Activated T-cell treated with anti-CD3 and anti-CD28 coated beads, Interleukin-2, amount 50 U/mL, for 4 hours (primary cell): Measurements from ENCODE around the gene CMTM3. TPM values are rescaled to one million over a fixed set of nuclear protein-coding genes. Genes with fewer than 3 reads are reported as not detected.
A peak's percentile ranks its signal among the peaks of the same experiment; 100 is the strongest.
"Not testable (repeated sequence)": the region's sequence is repeated elsewhere in the genome, so short reads cannot be mapped to it uniquely, and the experiment has no call there.

ENCODE experiments used
- ATAC-seq, 2 donors: fragments of 200-7000 bp; cut with Tn5 transposase; one replicate each; pipeline ENCODE4 v1.10.0; 2021
- DNase-seq: peaks from one replicate; pipeline ENCODE4 v3.0.0-alpha.2; 2020
- H3K27me3 Mint-ChIP-seq: one replicate; pipeline ENCODE4 v1.8.0; 2021; ENCODE audit warnings: low read depth, mixed read lengths
- H3K36me3 Mint-ChIP-seq: one replicate; pipeline ENCODE4 v1.8.0; 2022; ENCODE audit warnings: mixed read lengths; ENCODE audit not compliant: insufficient read depth
- H3K4me1 Mint-ChIP-seq: one replicate; pipeline ENCODE4 v1.8.0; 2021; ENCODE audit warnings: low read depth, mixed read lengths
- H3K4me3 Mint-ChIP-seq: one replicate; pipeline ENCODE4 v1.8.0; 2021; ENCODE audit warnings: mild to moderate bottlenecking, moderate library complexity, mixed read lengths
- H3K9me3 Mint-ChIP-seq: one replicate; pipeline ENCODE4 v1.8.0; 2021; ENCODE audit warnings: mixed read lengths
- total RNA-seq, 3 donors: library from RNA; stranded (reverse); gene quantifications; one replicate each; pipeline ENCODE4 v1.2.1, GENCODE V29; 2021

Gene CMTM3
- total RNA-seq, 3 donors from 2014 or later: 49.3 to 53.0 (median 51.4) TPM

GRCh38 chr16:66594739-66595138, 9.8 kb upstream of the CMTM3 start:
- Mint-ChIP-seq H3K27me3 (no peaks in the 10 kb centered on the region), H3K36me3 (no peaks in the 10 kb centered on the region), H3K9me3 (no peaks in the 10 kb centered on the region), H3K4me1 (peaks cover 28% of the 10 kb centered on the region), H3K4me3 (no peak overlapping the region)
- DNase-seq: no peak
- no peak for ATAC-seq

GRCh38 chr16:66596559-66596958, 7.9 kb upstream of the CMTM3 start:
- H3K4me3 Mint-ChIP-seq, ATAC-seq, H3K27me3 Mint-ChIP-seq, H3K36me3 Mint-ChIP-seq, DNase-seq, H3K9me3 Mint-ChIP-seq: not testable (repeated sequence)
- peaks cover 23% of the 10 kb centered on the region for H3K4me1 Mint-ChIP-seq

GRCh38 chr16:66596986-66597848, 7.3 kb upstream of the CMTM3 start:
- DNase-seq: no peak
- H3K9me3 Mint-ChIP-seq: peaks cover 4% of the 10 kb centered on the region

GRCh38 chr16:66598111-66598510, 6.4 kb upstream of the CMTM3 start:
- Mint-ChIP-seq H3K4me3 (no peak overlapping the region), H3K9me3 (peaks cover 4% of the 10 kb centered on the region), H3K36me3 (no peaks in the 10 kb centered on the region), H3K27me3 (no peaks in the 10 kb centered on the region), H3K4me1 (peaks cover 27% of the 10 kb centered on the region)
- ATAC-seq: peak; percentile 22 to 47
- no peak for DNase-seq

More at GRCh38 chr16:66596986-66597848, 7.3 kb upstream of the CMTM3 start:
- H3K27me3 Mint-ChIP-seq: no peaks in the 10 kb centered on the region
- no peak overlapping the region for H3K4me3 Mint-ChIP-seq
- H3K36me3 Mint-ChIP-seq: no peaks in the 10 kb centered on the region
- ATAC-seq: peak; percentile 50 to 67
- H3K4me1 Mint-ChIP-seq: peaks cover 23% of the 10 kb centered on the region

GRCh38 chr16:66599726-66600125, 4.8 kb upstream of the CMTM3 start:
- no peak for ATAC-seq
- Mint-ChIP-seq H3K4me1 (peaks cover 33% of the 10 kb centered on the region), H3K4me3 (no peak overlapping the region), H3K27me3 (no peaks in the 10 kb centered on the region), H3K9me3 (peaks cover 4% of the 10 kb centered on the region), H3K36me3 (no peaks in the 10 kb centered on the region)
- DNase-seq: no peak

GRCh38 chr16:66600477-66600876, 4.0 kb upstream of the CMTM3 start:
- H3K4me1 Mint-ChIP-seq: peaks cover 33% of the 10 kb centered on the region
- no peaks in the 10 kb centered on the region for H3K27me3 Mint-ChIP-seq
- no peak overlapping the region for H3K4me3 Mint-ChIP-seq
- ATAC-seq (no peak), DNase-seq (no peak)
- H3K36me3 Mint-ChIP-seq: no peaks in the 10 kb centered on the region
- peaks cover 4% of the 10 kb centered on the region for H3K9me3 Mint-ChIP-seq

- peaks cover 41% of the 10 kb centered on the region for H3K4me1 Mint-ChIP-seq
- H3K4me3 Mint-ChIP-seq: no peak overlapping the region
- ATAC-seq (no peak), DNase-seq (no peak)
- H3K36me3 Mint-ChIP-seq: no peaks in the 10 kb centered on the region
- no peaks in the 10 kb centered on the region for H3K27me3 Mint-ChIP-seq
- peaks cover 4% of the 10 kb centered on the region for H3K9me3 Mint-ChIP-seq
Observed at GRCh38 chr16:66601471-66601870, 3.0 kb upstream of the CMTM3 start.

GRCh38 chr16:66603537-66604375, 748 bp upstream of the CMTM3 start:
- peak; percentile 48 for DNase-seq
- ATAC-seq: peak; percentile 44 to 48
- Mint-ChIP-seq H3K4me3 (peak overlapping the region; percentile 82), H3K36me3 (no peaks in the 10 kb centered on the region), H3K9me3 (peaks cover 4% of the 10 kb centered on the region), H3K27me3 (no peaks in the 10 kb centered on the region), H3K4me1 (peaks cover 45% of the 10 kb centered on the region)

GRCh38 chr16:66605177-66605978, 874 bp downstream of the CMTM3 start:
- ATAC-seq: peak; percentile 23 to 31
- Mint-ChIP-seq H3K4me3 (peak overlapping the region; percentile 76), H3K4me1 (peaks cover 41% of the 10 kb centered on the region), H3K36me3 (peaks cover 7% of the 10 kb centered on the region), H3K9me3 (peaks cover 4% of the 10 kb centered on the region), H3K27me3 (no peaks in the 10 kb centered on the region)
- peak; percentile 30 for DNase-seq

- H3K4me1 Mint-ChIP-seq: peaks cover 37% of the 10 kb centered on the region
- H3K4me3 Mint-ChIP-seq: peak overlapping the region; percentile 76
- no peaks in the 10 kb centered on the region for H3K27me3 Mint-ChIP-seq
- no peak for DNase-seq
- H3K36me3 Mint-ChIP-seq: peaks cover 8% of the 10 kb centered on the region
- ATAC-seq: no peak
- no peaks in the 10 kb centered on the region for H3K9me3 Mint-ChIP-seq
Observed at GRCh38 chr16:66605979-66606751, 1.7 kb downstream of the CMTM3 start.

- H3K4me3 Mint-ChIP-seq: no peak overlapping the region
- H3K36me3 Mint-ChIP-seq: peaks cover 8% of the 10 kb centered on the region
- H3K9me3 Mint-ChIP-seq: no peaks in the 10 kb centered on the region
- H3K4me1 Mint-ChIP-seq: peaks cover 33% of the 10 kb centered on the region
- peak; percentile 84 for DNase-seq
- peak; percentile 38 to 46 for ATAC-seq
- no peaks in the 10 kb centered on the region for H3K27me3 Mint-ChIP-seq
Observed at GRCh38 chr16:66608241-66609138, 4.0 kb downstream of the CMTM3 start.

GRCh38 chr16:66609139-66609510, 4.6 kb downstream of the CMTM3 start:
- DNase-seq (no peak), ATAC-seq (no peak)
- H3K9me3 Mint-ChIP-seq: no peaks in the 10 kb centered on the region
- H3K4me3 Mint-ChIP-seq: no peak overlapping the region
- peaks cover 27% of the 10 kb centered on the region for H3K4me1 Mint-ChIP-seq
- peaks cover 8% of the 10 kb centered on the region for H3K36me3 Mint-ChIP-seq
- H3K27me3 Mint-ChIP-seq: no peaks in the 10 kb centered on the region
